ENCODE measurements around the gene CTTN. TPM values are rescaled to one million over a fixed set of nuclear protein-coding genes. Genes with fewer than 3 reads are reported as not detected.

Gene CTTN
- total and polyA plus RNA-seq, 2 of the 13 experiments (the other 11 are each of a cell fraction or from before 2014, with no cell fraction given) = 84.4 to 114 TPM

GRCh38 chr11:70353329-70353728, 45.0 kb upstream of the CTTN start:
- no TSS peak for BruUV-seq (replicated peaks)
- FAIRE-seq = no peak
- Histone ChIP-seq H3K27me3 (ENCODE audit: control insufficient read depth in 1 of 2, insufficient read depth in 2 of 2, low read length in 2 of 2) (no peaks in the 10 kb centered on the region), H3K9me3 (ENCODE audit: low read length) (no peaks in the 10 kb centered on the region), H3K4me2 (ENCODE audit: low read depth, low read length) (no peak overlapping the region), H3K36me3 (replicated peaks in 1 of 2; ENCODE audit: control insufficient read depth in 1 of 2, insufficient read depth in 2 of 2, low read length in 2 of 2) (peaks cover 28 to 74% of the 10 kb centered on the region in 2 experiments; a peak in 4 of 5 replicates), H2AFZ (ENCODE audit: low read length) (no peak overlapping the region), H3K4me3 (replicated peaks in 1 of 3; ENCODE audit: insufficient read depth in 1 of 3, low read depth in 2 of 3, low read length in 3 of 3) (no peak overlapping the region), H3K9ac (ENCODE audit: insufficient read depth, low read depth, low read length) (no peak overlapping the region), H4K20me1 (ENCODE audit: insufficient read depth, low read length) (no peaks in the 10 kb centered on the region), H3K27ac (ENCODE audit: extremely low read length, insufficient read depth, low read length) (no peak overlapping the region), H3K4me1 (ENCODE audit: insufficient read depth, low read length) (no peaks in the 10 kb centered on the region), H3K79me2 (ENCODE audit: insufficient read depth, low read length) (no peaks in the 10 kb centered on the region)
- in situ Hi-C loops (cut with HindIII; ENCODE audit: extremely low pct_ligation_motif_present, low pct_unique_long_range_greater_than_20kb) = no loop called here
- TF ChIP-seq ZNF691 (CRISPR knock-in tag; IDR thresholded peaks at IDR 0.05; ENCODE audit: borderline replicate concordance, low read depth) (no peak), ISX (CRISPR knock-in tag; conservative IDR thresholded peaks at IDR 0.05) (no peak), ZMAT5 (CRISPR knock-in tag; IDR thresholded peaks at IDR 0.05; ENCODE audit: borderline replicate concordance, low read depth) (no peak), RBAK (CRISPR knock-in tag; IDR thresholded peaks at IDR 0.05) (no peak), ATF3 (CRISPR knock-in tag; IDR thresholded peaks at IDR 0.05) (no peak), KDM3A (CRISPR knock-in tag; IDR thresholded peaks at IDR 0.05; ENCODE audit: low read depth) (no peak), BHLHE40 (IDR thresholded peaks at IDR 0.05; ENCODE audit: low read length) (no peak), NFIB (CRISPR knock-in tag; IDR thresholded peaks at IDR 0.05; ENCODE audit: borderline replicate concordance) (no peak), RBM39 (IDR thresholded peaks at IDR 0.05; ENCODE audit: low read depth, low read length, poor library complexity, severe bottlenecking) (no peak), KLF11 (CRISPR knock-in tag; IDR thresholded peaks at IDR 0.05) (no peak), SIX1 (CRISPR knock-in tag; IDR thresholded peaks at IDR 0.05; ENCODE audit: borderline replicate concordance) (no peak), ZFP36L2 (CRISPR knock-in tag; IDR thresholded peaks at IDR 0.05) (no peak), ZNF780A (CRISPR knock-in tag; IDR thresholded peaks at IDR 0.05) (no peak), IRF2 (CRISPR knock-in tag; IDR thresholded peaks at IDR 0.05) (no peak)
- ATAC-seq = no peak
- ChIA-PET CTCF (ENCODE audit: low intra/inter-chr PET ratio, low total read pairs) (no interaction called here), POLR2A (no interaction called here)
- DNase-seq (ENCODE audit: low spot score) = no peak
- 98% methylated on average over 2 of the region's 2 CpGs for WGBS (ENCODE audit: low lambda C conversion rate)
- intact Hi-C loops (cut with micrococcal nuclease; ENCODE audit: unreplicated experiment) = no loop called here

Measured in HepG2 (cell line).